Tibial nerve (tissue), 4 donors: ENCODE measurements around the gene B4GALT6.

Experiments
- CTCF ChIP-seq, 5 experiments: fragments of 200-600 bp in 3 of 5; fragments of 450-650 bp in 2 of 5; sonication (generic) in 3 of 5; IDR thresholded peaks; one replicate each; pipeline ENCODE4 v1.5.1; 2016 to 2019; ENCODE audit warnings: antibody characterized with exemption in 5 of 5, mild to moderate bottlenecking in 3 of 5, moderate library complexity in 2 of 5
- EP300 ChIP-seq, 2 donors: sonication (generic); formaldehyde crosslinking; IDR thresholded peaks; one replicate each; pipeline ENCODE4 v1.6.1; 2017; ENCODE audit warnings: antibody characterized with exemption in 2 of 2, mild to moderate bottlenecking in 1 of 2
- POLR2A ChIP-seq, 2 donors: fragments of 450-650 bp; IDR thresholded peaks; one replicate each; pipeline ENCODE4 v1.6.1; 2017; ENCODE audit warnings: antibody characterized with exemption in 2 of 2, mild to moderate bottlenecking in 2 of 2, moderate library complexity in 2 of 2

GRCh38 chr18:31634331-31634713 is 50.1 kb downstream of the B4GALT6 start:
- no peak for TF ChIP-seq CTCF (IDR thresholded peaks at IDR 0.05)
- TF ChIP-seq POLR2A (IDR thresholded peaks at IDR 0.05), result no peak
- no peak for TF ChIP-seq EP300 (IDR thresholded peaks at IDR 0.05)
